Fibroblast of peridontal ligament (primary cell): ENCODE results near the gene CAPS.
A peak's percentile ranks its signal among the peaks of the same experiment; 100 is the strongest.
"Not testable (repeated sequence)": the region's sequence is repeated elsewhere in the genome, so short reads cannot be mapped to it uniquely, and the experiment has no call there.

ENCODE experiments used
- DNase-seq: peaks from one replicate; pipeline ENCODE4 v3.0.0-alpha.2; 2010; ENCODE audit errors: extremely low read depth

The CAPS gene

GRCh38 chr19:5913739-5914357 is at the start of gene CAPS:
CAPS (plus strand) TSS chr19:5914254; CDS start chr19:5914407, 153 bp downstream.
- peak; percentile 70 for DNase-seq

GRCh38 chr19:5864725-5865486 is 49.1 kb upstream of the CAPS start:
- DNase-seq, result no peak

- no peak for DNase-seq
These were observed 48.3 kb upstream of the CAPS start for GRCh38 chr19:5865772-5866171.

GRCh38 chr19:5867201-5868136 is 46.6 kb upstream of the CAPS start:
- DNase-seq, result no peak

- no peak for DNase-seq
These were observed 43.1 kb upstream of the CAPS start for GRCh38 chr19:5870986-5871394.

- no peak for DNase-seq
These were observed 40.3 kb upstream of the CAPS start for GRCh38 chr19:5873617-5874199.

- DNase-seq, result peak; percentile 41
These were observed 39.6 kb upstream of the CAPS start for GRCh38 chr19:5874496-5874895.

- DNase-seq, result no peak
These were observed 36.6 kb upstream of the CAPS start for GRCh38 chr19:5877427-5877826.

- DNase-seq, result no peak
These were observed 36.2 kb upstream of the CAPS start for GRCh38 chr19:5877882-5878281.

GRCh38 chr19:5880196-5880595 is 33.9 kb upstream of the CAPS start:
- DNase-seq, result no peak

GRCh38 chr19:5880604-5881078 is 33.4 kb upstream of the CAPS start:
- DNase-seq, result peak; percentile 58

GRCh38 chr19:5881543-5882299 is 32.3 kb upstream of the CAPS start:
- DNase-seq, result no peak

GRCh38 chr19:5882421-5882968 is 31.6 kb upstream of the CAPS start:
- DNase-seq, result no peak

- DNase-seq, result not testable (repeated sequence)
These were observed 30.7 kb upstream of the CAPS start for GRCh38 chr19:5883157-5883873.

- not testable (repeated sequence) for DNase-seq
These were observed 29.8 kb upstream of the CAPS start for GRCh38 chr19:5884065-5884811.

- peak; percentile 23 for DNase-seq
These were observed 24.6 kb upstream of the CAPS start for GRCh38 chr19:5889288-5889971.

GRCh38 chr19:5890099-5890498 is 24.0 kb upstream of the CAPS start:
- DNase-seq, result no peak

- DNase-seq, result no peak
These were observed 22.5 kb upstream of the CAPS start for GRCh38 chr19:5891572-5891937.
